ENCODE results near the gene GIPC2. TPM values are rescaled to one million over a fixed set of nuclear protein-coding genes. Genes with fewer than 3 reads are reported as not detected.

GIPC2 gene
- total and polyA plus RNA-seq, 2 donors (not counting 3 experiments of a cell fraction or from before 2014, with no cell fraction given), result 2.8 to 9.6 TPM

GRCh38 chr1:78126506-78126905 lies 80.7 kb downstream of the GIPC2 start:
- no peak overlapping the region for H3K4me3 ChIP-seq (replicated peaks in 1 of 3; ENCODE audit: insufficient read depth in 1 of 3, low read depth in 1 of 3, low read length in 3 of 3)
- ChIA-PET CTCF (interaction anchor here (1.2 to 1.6 kb wide), 2 partner anchors 12 to 549 kb away, joined by 3 to 4 read pairs; no protein-coding TSS in a partner anchor), POLR2A (no interaction called here)
- H4K20me1 ChIP-seq (replicated peaks; ENCODE audit: control insufficient read depth, extremely low read depth, insufficient read depth, low read length), result no peaks in the 10 kb centered on the region
- no peaks in the 10 kb centered on the region for H3K27me3 ChIP-seq (ENCODE audit: control insufficient read depth in 2 of 2, insufficient read depth in 2 of 2, low read length in 2 of 2)
- no peaks in the 10 kb centered on the region for H3K9me1 ChIP-seq (replicated peaks; ENCODE audit: control insufficient read depth, extremely low read depth, insufficient read depth, low read length)
- H3K27ac ChIP-seq (ENCODE audit: insufficient read depth, low read depth, low read length), result no peak overlapping the region
- no peaks in the 10 kb centered on the region for H3K79me2 ChIP-seq (ENCODE audit: control insufficient read depth, insufficient read depth, low read length)
- intact Hi-C loops (cut with micrococcal nuclease) (no loop called here), dilution Hi-C loops (cut with MboI; ENCODE audit: extremely low pct_ligation_motif_present, low sequenced_read_pairs) (no loop called here)
- H3K9me3 ChIP-seq (replicated peaks; ENCODE audit: control insufficient read depth, insufficient read depth, low read length), result no peaks in the 10 kb centered on the region
- BruUV-seq (replicated peaks), result no TSS peak
- H2AFZ ChIP-seq (ENCODE audit: low read depth, low read length), result no peak overlapping the region
- peaks cover 0 to 5% of the 10 kb centered on the region in 2 experiments for H3K36me3 ChIP-seq (ENCODE audit: control insufficient read depth in 2 of 2, extremely low read depth in 1 of 2, insufficient read depth in 2 of 2, low read length in 2 of 2)
- no peak overlapping the region for H3K4me2 ChIP-seq (ENCODE audit: insufficient read depth, low read length)
- TF ChIP-seq EZH2 (IDR thresholded peaks at IDR 0.05; ENCODE audit: borderline replicate concordance, low read depth, low read length, severe bottlenecking) (no peak), JUN (IDR thresholded peaks at IDR 0.05; ENCODE audit: borderline replicate concordance, insufficient read depth, insufficient read length, low read depth) (no peak), GATA2 (IDR thresholded peaks at IDR 0.05; ENCODE audit: insufficient read depth, insufficient read length, low read depth, low read length) (no peak), FOS (IDR thresholded peaks at IDR 0.05; ENCODE audit: borderline replicate concordance, insufficient read depth, low read length) (no peak), MAX (IDR thresholded peaks at IDR 0.05; ENCODE audit: insufficient read depth, insufficient read length) (no peak), CTCF (IDR thresholded peaks at IDR 0.05; ENCODE audit: extremely low read depth in 1 of 2, insufficient read depth in 1 of 2, low read depth in 1 of 2, low read length in 2 of 2) (no peak), MYC (IDR thresholded peaks at IDR 0.05; ENCODE audit: low read depth, low read length) (no peak), POLR2AphosphoS5 (IDR thresholded peaks at IDR 0.05; ENCODE audit: insufficient read depth, low read depth, low read length) (no peak), POLR2A (IDR thresholded peaks at IDR 0.05; ENCODE audit: low read depth, low read length) (no peak)
- no peaks in the 10 kb centered on the region for H3K4me1 ChIP-seq (ENCODE audit: control insufficient read depth, extremely low read depth, insufficient read depth, low read length)
- FAIRE-seq, result no peak
- no peak for DNase-seq (ENCODE audit: low read depth, low spot score)
- no peak overlapping the region for H3K9ac ChIP-seq (replicated peaks; ENCODE audit: extremely low read depth, insufficient read depth, low read length)
